ENCODE results near the gene NRCAM.
"Not testable (repeated sequence)": the region's sequence is repeated elsewhere in the genome, so short reads cannot be mapped to it uniquely, and the experiment has no call there.

Gene NRCAM

GRCh38 chr7:108455998-108456677 is at the start of gene NRCAM:
NRCAM (minus strand) TSS chr7:108456436; CDS start chr7:108240064, 216,372 bp downstream.
- TF ChIP-seq ARNT (IDR thresholded peaks at IDR 0.05) (no peak), SP1 (IDR thresholded peaks at IDR 0.05) (no peak), L3MBTL2 (conservative IDR thresholded peaks at IDR 0.05) (0 out of 2 replicates have a peak, but pooled peaks have one; percentile 29)

GRCh38 chr7:108504576-108504975 is 48.3 kb upstream of the NRCAM start:
- CTCF ChIA-PET; DNase-seq (ENCODE audit: extremely low spot score); POLR2A ChIA-PET: not testable (repeated sequence)

More at GRCh38 chr7:108455998-108456677, at the start of gene NRCAM:
- ChIA-PET POLR2A (interaction anchor here (1.0 kb wide), 2 partner anchors 11 to 70 kb away, joined by 3 read pairs; partner anchors contain the start of gene PNPLA8), CTCF (interaction anchor here (0.6 kb wide), 1 partner anchor 41 kb away, joined by 3 read pairs; no protein-coding TSS in a partner anchor)
- DNase-seq (ENCODE audit: extremely low spot score): peak; percentile 76

- POLR2A ChIA-PET: no interaction called here
- CTCF ChIA-PET: no interaction called here
- DNase-seq (ENCODE audit: extremely low spot score): no peak
- TF ChIP-seq L3MBTL2 (conservative IDR thresholded peaks at IDR 0.05): no peak
- TF ChIP-seq FOXA1 (IDR thresholded peaks at IDR 0.05): no peak
- TF ChIP-seq SUZ12 (IDR thresholded peaks at IDR 0.05): no peak
- no peak for TF ChIP-seq FOXK2 (IDR thresholded peaks at IDR 0.05)
Measured at GRCh38 chr7:108503112-108504026, 47.1 kb upstream of the NRCAM start.

- no peak for DNase-seq (ENCODE audit: extremely low spot score)
- CTCF ChIA-PET: no interaction called here
- POLR2A ChIA-PET: no interaction called here
- TF ChIP-seq FOXK2 (IDR thresholded peaks at IDR 0.05) (no peak), PKNOX1 (IDR thresholded peaks at IDR 0.05) (no peak), ARNT (IDR thresholded peaks at IDR 0.05) (no peak), ZNF384 (IDR thresholded peaks at IDR 0.05) (no peak), FOXA1 (IDR thresholded peaks at IDR 0.05) (no peak), LEF1 (IDR thresholded peaks at IDR 0.05; ENCODE audit: borderline replicate concordance) (no peak), FOXM1 (IDR thresholded peaks at IDR 0.05; ENCODE audit: borderline replicate concordance) (no peak), HDGF (IDR thresholded peaks at IDR 0.05; ENCODE audit: borderline replicate concordance) (no peak), SUZ12 (IDR thresholded peaks at IDR 0.05) (no peak), CTBP1 (IDR thresholded peaks at IDR 0.05; ENCODE audit: borderline replicate concordance) (no peak), BHLHE40 (IDR thresholded peaks at IDR 0.05; ENCODE audit: borderline replicate concordance) (no peak)
Measured at GRCh38 chr7:108499566-108499965, 43.3 kb upstream of the NRCAM start.

- TF ChIP-seq HDGF (IDR thresholded peaks at IDR 0.05; ENCODE audit: borderline replicate concordance): no peak
- TF ChIP-seq NFRKB (IDR thresholded peaks at IDR 0.05): no peak
- TF ChIP-seq SUZ12 (IDR thresholded peaks at IDR 0.05): no peak
- no peak for TF ChIP-seq PKNOX1 (IDR thresholded peaks at IDR 0.05)
- no peak for TF ChIP-seq FOXK2 (IDR thresholded peaks at IDR 0.05)
- no peak for TF ChIP-seq FOXM1 (IDR thresholded peaks at IDR 0.05; ENCODE audit: borderline replicate concordance)
- TF ChIP-seq TARDBP (IDR thresholded peaks at IDR 0.05): no peak
- TF ChIP-seq BHLHE40 (IDR thresholded peaks at IDR 0.05; ENCODE audit: borderline replicate concordance): no peak
- no peak for TF ChIP-seq LEF1 (IDR thresholded peaks at IDR 0.05; ENCODE audit: borderline replicate concordance)
- TF ChIP-seq FOXA1 (IDR thresholded peaks at IDR 0.05): no peak
- TF ChIP-seq ZNF384 (IDR thresholded peaks at IDR 0.05): no peak
- TF ChIP-seq CTBP1 (IDR thresholded peaks at IDR 0.05; ENCODE audit: borderline replicate concordance): no peak
- no peak for TF ChIP-seq ELF4 (IDR thresholded peaks at IDR 0.05)
- TF ChIP-seq ARNT (IDR thresholded peaks at IDR 0.05): no peak
- no peak for TF ChIP-seq SP1 (IDR thresholded peaks at IDR 0.05)
- TF ChIP-seq L3MBTL2 (conservative IDR thresholded peaks at IDR 0.05): no peak
- DNase-seq (ENCODE audit: extremely low spot score): no peak
- ChIA-PET CTCF (no interaction called here), POLR2A (interaction anchor here (1.1 kb wide), 1 partner anchor 72 kb away, joined by 3 read pairs; the partner anchor contains the start of genes DNAJB9 and THAP5)
Measured at GRCh38 chr7:108498481-108498880, 42.2 kb upstream of the NRCAM start.

- CTCF ChIA-PET: interaction anchor here (0.6 to 1.4 kb wide), 9 partner anchors 11 to 325 kb away, joined by 3 to 4 read pairs (median 3); partner anchors contain the start of gene PNPLA8
- POLR2A ChIA-PET: interaction anchor here (1.2 kb wide), 1 partner anchor 28 kb away, joined by 3 read pairs; no protein-coding TSS in a partner anchor
- peak; percentile 44 for DNase-seq (ENCODE audit: extremely low spot score)
- TF ChIP-seq ZNF384 (IDR thresholded peaks at IDR 0.05) (no peak), SUZ12 (IDR thresholded peaks at IDR 0.05) (no peak), CTBP1 (IDR thresholded peaks at IDR 0.05; ENCODE audit: borderline replicate concordance) (no peak), BHLHE40 (IDR thresholded peaks at IDR 0.05; ENCODE audit: borderline replicate concordance) (no peak)
Measured at GRCh38 chr7:108497082-108497725, 41.0 kb upstream of the NRCAM start.
